Stimulated activated CD4-positive, alpha-beta T cell treated with anti-CD3 and anti-CD28 coated beads, Interleukin-12 subunit alpha, Interleukin-12 subunit beta, amount 100 ng/mL, for 4 hours (primary cell): ENCODE data around the gene ADAMTS6.

Source experiments
- DNase-seq: peaks from one replicate; pipeline ENCODE4 v3.0.0-alpha.2; 2020

Gene ADAMTS6

DNA sequence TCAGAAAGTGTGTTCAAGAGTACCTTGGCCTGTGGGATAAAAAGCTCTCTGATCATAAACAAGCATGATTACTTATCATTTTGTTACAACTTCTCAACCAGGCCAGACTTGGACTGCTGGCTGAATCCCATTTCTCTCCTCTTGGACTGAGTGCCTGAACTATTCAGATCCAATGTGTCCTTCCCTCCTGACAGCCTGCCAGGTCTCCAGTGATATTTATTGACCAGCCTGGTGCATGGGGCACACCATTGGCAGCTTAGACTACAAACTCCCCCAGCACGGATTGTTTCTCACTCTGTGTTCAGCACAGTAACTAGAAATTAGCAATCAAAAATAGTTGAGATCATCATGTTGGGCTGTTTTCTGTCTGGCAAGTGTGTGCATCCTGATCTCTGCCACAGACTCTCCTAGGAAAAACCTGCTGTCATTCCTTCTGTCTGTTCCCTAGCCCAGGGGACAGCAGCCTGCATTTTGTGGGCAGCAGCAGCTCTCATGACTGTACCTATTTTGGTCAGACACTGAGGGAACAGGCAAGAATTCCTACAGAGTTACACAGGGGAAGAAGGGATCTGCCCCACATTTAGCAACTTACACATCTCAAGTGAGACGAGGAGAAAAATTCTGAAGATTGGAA lies 348.1 kb downstream of the ADAMTS6 start:
- DNase-seq, result no peak

DNA sequence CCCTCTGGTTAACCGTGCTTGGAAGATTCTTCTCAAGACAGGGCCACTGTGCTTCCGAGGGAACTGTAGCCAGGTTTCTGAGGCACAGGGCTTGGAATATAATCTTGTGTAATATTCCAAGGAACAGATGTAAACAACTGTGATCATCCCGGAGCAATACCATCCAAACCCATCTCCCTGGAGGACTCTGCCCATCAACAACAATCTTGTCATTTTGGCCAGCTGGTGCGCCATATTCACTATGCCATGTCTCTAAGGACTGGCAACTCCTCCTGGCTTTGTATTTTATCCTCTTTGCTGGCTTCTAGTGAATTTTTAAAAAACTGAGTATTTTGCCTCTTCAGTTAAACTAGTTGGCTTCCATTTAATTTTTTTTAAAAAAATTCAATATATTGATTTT lies 349.3 kb downstream of the ADAMTS6 start:
- no peak for DNase-seq

DNA sequence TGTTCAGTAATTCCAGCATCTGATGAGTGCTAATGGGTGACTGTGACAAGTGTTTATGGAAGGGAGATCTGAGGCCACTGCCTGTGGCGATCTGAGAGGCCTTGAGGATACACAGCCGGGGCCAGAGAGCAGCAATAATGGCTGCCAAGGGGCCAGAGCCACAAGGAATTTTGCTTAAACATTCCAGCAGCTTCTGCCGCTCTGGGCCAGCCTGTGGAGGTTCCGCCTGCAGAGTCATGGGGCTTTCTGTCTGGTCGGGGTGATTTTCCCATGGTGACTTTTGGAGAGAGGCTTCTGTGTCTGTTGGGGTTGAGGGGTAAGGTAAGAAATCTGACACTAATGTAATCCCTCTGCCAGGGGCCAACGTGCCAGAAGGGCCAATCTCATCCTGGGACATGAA lies 353.5 kb downstream of the ADAMTS6 start:
- no peak for DNase-seq

DNA sequence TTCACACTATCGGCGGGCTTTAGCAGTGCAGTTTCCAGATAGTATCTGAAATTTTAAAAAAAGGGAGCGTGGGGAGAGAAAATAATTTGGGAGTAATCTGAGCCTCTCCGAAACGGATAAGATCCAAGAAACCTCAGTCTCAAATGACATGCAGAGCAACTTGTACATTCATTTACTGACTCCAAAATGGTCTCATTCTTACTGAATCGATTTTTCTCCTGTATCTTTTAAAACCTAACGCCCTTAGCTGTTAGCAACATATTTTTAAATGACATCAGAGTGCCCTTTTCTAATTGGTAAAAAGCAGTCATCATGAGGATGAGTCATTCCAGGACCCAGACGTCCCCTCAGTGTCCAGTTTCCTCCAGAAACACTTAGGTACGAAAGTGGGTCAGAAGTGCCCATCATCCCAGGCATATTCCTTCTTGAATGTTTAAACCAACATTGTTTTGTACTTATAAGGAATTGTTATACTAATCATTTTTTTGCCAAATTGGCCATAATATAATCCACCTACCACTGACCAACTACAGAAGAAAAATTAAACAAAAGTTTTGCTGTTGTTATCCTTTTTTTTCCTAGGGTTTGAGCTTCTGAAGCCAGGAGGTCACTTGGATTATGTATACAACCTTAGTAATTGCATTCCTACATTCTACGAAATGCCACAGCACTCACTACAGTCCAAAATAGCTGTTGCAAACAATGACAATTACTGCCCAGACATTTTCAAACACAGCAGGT lies 354.4 kb downstream of the ADAMTS6 start:
- DNase-seq, result no peak

DNA sequence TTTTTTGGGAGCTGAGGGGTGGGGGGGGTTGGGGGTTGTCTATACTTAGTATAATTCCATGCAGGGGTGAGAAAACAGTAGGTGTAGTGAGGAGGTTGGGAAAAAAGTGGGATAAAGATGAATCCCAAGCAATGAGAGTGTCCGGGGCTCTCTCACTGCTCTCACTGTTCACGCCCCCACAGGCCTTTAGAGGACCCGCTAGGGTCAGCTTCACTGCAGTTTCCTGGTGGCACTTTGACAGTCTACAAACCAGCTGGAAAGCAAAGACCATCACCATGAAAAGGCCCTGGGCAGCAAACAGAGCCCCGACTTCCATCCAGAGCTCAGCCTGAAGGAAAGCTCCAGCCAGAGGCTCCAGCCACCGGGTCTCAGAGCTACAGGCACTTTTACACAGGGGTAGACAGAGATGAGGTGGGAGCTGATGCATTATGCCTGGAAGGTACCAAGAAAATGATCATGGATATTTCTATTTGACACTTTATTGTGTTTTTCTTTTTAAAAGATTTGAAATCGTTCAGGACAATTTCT lies 355.1 kb downstream of the ADAMTS6 start:
- no peak for DNase-seq

DNA sequence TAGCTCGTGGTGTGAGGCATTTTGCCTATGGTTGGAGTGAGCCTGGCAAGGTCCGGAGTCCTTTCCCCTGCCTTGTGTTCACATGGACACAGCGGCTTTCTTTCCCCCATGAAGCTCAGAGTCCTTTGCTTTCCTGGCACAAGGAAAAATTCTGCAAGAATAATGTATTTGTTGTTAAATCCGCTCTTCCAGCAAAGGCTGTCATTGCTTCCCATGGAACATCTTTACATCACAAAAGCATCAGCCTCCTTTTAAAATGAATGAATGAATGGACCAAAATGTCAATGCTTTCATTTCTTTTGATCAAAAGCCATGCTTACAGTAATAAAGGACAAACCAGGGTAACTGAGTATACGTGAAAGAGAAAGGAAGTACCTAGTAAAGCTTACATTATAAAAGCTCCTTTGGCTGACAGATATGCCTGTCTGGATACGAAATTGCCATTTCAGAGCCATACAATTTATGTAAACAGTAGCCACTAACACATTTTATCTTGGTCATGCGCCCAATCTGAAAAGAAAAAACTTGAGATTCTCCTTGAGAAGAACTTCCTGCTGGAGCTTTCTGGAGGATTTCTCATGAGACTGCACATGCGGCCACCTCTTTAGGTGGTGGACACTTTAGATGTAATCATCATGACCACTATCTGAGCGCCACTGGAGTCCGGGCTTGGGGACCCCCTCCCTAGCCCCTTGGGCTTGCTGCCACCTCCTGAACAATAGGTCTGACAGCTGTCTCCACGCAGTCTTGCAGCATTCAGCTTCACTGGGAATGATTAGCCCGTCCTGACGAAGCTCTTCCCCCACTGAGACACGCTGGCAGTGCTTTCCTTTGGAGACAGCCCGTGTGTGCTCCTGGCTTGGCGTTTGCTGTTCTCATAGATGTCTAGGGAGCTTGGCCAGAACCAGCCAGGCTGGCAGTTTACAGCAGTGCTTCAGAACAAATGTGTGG lies 355.9 kb downstream of the ADAMTS6 start:
- DNase-seq, result no peak

DNA sequence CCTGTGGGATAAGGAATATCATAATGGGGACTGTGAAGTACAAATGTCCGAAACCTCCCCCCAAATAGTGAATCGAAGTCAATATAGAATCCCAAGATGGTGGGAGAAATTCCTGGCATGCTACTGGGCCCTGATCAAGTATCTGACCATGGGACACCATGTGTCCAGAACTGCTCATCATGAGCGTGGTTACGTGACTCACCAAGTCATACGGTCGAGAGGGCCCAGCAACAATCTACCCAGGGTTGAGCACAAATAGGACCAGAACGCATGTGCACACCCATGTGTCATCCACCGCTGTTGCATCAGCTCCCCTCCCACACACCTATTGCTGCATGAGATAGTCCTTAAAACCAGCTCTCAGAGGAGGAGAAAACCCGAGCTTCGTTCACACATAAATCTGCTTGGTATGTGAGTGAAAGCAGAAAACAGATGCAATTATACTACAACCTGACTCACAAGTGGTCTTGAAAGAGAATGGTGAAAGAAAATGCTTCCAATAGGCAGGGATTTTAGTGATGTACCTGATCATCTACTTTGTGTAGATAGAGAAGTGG lies 359.8 kb downstream of the ADAMTS6 start:
- no peak for DNase-seq

DNA sequence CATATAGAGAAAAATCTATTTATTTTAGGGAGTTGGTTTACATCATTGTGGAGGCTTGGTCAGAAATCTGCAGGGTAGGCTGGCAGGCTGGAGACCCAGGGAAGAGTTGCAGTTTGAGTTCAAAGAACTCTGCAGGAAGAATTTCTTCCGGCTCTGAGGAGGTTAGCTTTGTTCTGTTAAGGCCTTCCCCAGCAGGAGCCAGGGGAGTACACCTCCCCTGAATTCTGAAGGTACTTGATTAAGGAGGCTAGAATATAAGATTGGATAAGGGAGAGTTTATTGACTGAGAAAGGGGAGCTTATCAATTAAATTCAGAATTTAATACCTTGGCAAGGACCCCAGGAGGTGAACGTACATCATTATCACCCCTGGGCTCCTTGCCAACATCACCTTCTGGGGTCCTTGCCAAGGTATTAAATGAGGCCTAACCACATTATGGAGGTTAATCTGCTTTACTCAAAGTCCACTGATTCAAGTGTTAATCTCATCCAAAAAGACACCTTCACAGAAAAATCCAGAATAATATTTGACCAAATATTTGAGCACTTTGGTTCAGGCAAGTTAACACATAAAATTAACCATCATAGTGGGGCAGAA lies 361.3 kb downstream of the ADAMTS6 start:
- no peak for DNase-seq

DNA sequence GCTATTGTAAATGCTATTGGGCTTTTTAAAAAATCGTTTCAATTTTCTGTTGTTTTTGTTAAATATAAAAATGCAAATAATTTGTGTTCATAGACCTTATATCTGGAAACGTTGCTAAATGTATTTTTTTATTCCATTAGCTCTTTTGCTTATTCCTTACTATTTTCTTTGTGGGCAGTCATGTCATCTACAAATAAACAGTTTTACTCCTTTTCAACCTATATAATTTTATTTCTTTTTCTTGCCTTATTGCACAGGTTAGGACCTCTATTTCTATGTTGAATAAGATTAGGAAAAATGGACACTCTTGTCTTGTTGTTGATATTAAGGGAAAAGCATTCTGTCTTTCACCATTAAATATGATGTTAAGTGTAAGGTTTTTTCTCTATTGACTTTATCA lies 364.2 kb downstream of the ADAMTS6 start:
- no peak for DNase-seq

DNA sequence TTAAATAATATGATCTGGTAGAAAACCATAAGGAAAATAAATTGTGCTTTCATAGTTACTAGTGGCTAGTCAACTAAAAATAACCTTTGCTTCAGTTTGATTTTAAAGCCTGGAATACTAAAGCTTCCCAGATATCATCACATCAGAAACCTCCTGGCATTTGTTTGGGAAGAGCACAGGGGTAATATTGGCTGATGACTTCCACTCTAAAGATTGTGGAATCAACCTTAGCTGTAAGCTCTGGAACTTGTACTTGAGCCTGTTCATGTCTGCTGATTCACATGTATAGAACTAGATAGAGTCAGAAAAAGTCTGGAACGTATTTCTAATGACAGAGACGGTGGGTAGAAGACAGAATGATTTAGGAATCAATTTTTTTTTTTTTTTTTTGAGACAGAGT lies 367.9 kb downstream of the ADAMTS6 start:
- DNase-seq, result no peak

DNA sequence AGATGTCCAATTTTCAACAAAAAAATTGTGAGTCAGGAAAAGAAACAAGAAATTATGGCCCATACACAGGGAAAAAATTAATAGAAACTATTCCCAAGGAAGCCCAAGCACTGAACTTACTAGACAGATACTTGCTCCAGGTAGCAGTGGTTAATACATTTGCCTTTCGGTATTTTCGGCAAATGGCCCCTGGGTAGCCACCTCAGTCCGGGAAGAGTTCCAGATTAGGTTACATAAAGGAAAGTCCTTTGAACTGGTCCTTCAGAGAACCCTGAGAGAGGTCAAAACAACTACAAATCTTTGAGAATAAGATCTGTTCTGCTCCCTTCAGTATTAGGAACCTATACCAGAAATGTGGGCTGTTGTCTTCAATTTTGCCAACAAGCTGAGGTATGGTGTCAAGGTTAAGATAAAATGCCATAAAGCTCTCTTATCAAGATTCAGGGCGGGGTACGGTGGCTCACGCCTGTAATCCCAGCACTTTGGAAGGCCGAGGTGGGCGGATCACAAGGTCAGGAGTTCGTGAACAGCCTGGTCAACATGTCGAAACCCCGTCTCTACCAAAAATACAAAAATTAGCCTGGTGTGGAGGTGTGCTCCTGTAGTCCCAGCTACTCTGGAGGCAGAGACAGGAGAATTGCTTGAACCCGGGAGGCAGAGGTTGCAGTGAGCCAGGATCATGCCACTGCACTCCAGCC lies 369.6 kb downstream of the ADAMTS6 start:
- DNase-seq, result no peak

DNA sequence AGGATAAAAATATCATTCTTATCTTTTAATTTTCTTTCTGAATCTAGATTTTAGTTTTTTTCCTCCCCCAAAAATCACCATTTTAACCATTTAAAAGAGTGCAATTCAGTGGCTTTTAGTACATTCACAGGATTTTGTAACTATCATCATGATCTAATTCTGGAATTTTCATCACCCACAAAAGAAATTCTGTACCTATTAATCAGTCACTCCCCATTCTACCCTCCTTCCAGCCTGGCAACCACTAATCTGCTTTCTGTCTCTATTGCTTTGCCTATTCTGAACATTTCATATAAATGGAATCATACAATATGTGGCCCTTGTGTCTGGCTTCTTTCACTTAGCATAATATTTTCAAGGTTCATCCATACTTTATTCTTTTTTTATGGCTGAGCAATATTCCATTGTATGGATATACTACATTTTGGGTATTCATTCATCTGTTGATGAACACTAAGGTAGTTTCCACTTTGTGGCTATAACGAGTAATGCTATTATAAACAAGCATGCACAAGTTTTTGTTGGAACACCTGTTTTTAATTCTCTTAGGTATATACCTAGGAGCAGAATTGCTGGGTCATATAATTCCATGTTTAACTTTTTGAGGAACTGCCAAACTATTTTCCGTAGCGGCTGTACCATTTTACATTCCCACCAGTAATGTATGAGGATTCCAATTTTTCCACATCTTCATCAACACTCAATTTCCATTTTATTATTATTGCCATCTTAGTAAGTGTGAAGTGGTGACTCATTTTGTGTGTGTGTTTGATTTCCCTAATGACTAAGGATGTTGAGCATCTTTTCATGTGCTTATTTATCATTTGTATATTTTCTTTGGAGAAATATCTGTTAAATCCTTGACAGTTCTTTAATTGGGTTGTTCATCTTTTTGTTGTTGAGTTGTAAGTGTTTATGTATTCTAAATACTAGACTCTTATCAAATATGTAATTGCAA lies 372.7 kb downstream of the ADAMTS6 start:
- DNase-seq, result no peak

DNA sequence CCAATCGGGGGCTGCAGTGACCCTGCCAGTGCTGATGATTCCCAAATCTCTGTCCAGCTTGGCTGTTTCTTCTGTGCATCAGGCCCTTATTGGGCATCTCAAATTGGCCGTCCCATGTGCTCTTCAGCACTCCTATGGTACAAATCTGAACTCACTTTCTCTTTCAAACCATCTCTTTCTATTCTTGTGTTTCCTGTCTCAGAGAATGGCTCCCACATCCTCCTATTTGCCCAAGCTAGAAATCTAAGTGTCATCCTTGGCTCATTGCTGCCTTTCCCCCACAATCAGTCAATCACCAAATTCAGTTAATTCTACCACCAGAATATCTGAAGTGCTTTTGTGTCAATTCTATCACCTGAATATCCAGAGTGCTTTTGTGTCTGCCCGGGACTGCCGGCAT lies 376.4 kb downstream of the ADAMTS6 start:
- no peak for DNase-seq

DNA sequence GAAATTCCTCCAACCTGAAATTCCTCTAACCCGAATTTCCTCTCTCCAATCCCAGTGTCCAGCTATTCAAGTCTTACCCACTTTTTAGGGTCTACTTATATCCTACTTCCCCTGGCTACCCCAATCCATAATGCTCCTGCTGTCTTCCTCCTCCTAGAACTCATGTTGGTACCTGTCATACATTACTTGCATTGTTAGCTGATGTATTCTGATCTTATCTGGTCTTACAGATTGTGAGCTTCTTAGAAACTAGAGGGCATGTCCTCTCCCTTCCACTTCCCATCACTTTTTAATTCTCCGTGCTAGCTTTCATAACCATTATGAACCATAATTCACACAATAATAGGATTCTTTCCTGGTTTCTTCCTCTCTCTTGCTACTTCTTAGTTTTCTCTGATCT lies 376.9 kb downstream of the ADAMTS6 start:
- no peak for DNase-seq

DNA sequence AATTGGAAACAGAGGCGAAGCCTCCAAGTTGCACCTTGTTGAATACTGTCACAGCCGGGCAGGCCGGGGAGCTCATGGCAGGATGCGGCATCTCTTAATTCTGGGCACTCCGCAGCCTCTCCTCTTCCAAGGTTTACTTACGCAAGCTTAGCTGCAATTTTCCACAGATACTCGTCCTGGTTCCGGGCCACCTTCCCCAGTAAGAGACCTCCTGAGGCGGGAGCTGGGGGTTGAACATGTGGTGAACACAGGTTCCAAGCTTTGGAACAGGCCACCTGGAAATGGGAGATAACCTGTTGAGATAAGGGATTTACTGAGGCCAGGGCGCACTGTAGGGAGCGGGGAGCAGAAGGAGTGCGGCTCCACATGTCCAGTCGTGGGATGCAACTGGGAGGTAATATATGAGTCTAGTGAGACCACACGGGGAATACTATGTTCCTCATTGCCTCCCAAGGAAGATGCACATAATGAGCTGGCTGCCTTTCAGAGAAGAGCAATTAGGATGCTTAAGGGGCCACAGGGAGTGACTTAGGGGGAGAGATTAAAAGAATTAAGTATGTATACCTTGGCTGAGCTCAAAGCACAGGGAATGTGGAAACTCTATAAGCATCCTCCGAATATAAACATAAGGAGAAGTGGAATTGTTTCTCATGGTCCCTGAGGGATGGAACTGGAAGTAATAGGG lies 377.8 kb downstream of the ADAMTS6 start:
- DNase-seq, result no peak

DNA sequence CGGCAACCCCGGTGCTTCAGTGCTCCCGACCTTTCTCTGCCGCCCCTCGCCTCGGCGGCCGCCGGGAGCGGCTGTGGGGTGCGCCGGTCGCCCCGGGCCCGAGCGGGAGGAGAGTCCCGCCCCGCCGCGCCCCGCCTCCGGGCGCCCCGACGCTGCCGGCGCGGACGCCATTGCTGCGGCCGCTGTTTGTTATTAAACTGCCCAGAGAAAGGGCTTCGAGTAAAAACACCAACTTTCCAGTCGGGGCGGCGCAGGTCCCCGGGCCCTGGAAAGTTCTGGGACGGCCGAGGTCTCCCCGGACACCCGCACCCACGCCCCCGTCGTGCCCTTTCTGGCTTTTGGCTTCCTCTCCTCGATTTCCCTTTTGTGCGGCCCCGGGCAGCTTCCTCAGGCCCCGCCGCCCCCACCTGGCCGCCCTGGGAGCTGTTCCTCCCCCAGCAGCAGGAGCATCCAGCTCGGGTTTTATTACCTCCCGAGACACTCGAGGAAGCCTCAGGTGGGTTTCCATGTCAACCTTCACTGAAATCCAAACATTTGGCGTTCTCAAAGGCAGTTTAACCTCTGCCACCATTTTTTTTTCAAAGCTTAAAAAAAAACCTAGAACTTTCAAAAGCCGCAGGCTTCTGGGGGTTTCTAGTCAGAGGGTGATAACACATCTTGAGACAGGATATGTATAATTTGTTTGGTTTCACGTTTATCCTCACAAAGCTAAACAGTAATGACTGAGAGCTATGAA lies 378.6 kb downstream of the ADAMTS6 start:
- DNase-seq, result peak; percentile 30

DNA sequence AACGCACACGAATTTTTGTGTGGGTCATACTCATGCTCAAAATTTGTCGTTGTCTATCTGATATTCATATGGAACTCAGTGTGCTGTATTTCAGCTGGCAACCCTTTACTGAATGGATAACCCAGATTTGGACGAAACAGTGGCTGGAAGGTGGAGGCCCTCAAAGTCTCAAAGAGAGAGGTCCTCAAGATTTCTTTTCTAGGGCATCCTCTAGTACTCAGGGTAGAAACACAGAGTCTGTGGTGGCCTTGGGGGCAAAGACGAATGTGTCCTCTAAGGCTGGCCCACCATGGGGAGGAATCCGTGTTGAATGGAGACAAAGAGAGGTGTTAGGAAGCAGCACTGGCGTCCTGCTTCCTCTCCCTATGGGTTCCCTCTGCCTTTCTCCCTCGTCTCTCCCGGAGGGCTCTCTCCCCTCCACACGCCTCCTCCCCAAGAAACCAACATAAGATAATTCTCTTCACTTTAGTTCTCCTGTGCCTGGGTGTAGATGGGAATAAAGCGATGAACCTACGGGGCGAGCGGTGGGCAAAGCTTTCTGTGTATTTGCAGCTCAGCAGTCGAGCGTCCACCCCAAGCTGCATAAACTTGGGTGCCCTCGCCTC lies 379.2 kb downstream of the ADAMTS6 start:
- DNase-seq, result no peak

DNA sequence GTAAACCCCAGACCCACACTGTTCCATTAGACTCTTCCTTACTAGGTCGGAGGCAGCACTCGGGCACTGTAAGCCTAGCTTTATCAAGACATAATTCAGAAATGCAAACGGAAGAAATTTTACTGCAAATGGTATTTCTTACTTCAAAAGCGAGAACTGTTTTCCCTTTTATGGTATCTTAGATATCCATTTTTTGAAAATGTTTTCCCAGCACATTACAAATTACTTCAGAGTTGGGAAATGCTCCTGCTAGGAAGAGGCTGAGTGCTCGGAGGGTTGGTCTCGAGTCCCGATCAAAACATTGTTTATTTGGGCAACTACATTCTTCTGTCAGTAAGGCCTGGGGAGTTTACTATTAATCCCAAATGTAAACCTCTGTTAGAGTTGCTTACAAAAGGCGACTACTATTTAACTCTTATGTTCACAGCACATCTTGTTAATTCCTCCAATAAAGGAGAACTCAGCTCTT lies 380.1 kb downstream of the ADAMTS6 start:
- no peak for DNase-seq
